ENCODE data around the gene TPRA1.

DNA sequence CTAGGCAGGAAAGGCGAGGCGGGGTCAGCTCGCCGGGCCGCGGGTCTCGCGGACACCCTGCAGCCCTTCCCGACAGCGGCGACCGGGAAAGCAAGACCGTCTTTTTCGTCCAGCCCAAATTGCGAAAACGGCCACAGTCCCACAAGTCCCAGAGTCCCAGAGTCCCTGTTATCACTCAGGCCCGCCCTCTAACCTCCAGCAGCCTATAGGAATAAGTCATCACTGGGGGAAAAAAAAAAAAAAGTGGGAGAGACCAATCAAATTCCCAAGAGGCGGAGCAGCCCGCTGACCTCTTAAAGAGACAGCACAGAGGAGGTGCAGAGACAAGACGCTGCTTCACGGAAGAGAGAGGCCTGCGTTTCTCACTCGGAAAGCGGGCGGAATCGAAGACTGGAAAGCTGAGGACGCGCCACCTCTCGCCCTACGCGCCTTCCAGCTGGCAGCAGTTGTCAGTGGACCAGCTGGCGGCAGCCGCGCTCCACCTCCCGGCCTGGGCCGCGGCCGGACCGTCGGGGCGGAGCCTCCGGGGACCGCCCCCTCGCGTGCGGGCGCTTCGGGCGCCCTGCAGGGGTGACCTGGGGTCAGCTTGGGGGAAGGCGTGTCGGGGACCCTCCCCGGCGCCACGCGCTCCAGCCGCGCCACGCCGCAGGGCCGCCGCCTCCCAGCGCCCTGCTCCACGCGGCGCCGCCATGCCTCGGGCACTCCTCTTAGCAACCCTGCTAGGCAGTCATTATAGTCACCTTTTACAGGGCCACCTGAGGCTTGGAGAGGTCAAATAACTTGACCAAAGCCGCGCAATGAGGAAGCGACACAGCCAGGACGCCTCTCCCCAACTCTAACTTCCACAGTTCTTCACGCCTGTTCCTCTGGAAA, at the start of gene TPRA1:
- TF ChIP-seq ZNF8 (CRISPR knock-in tag; IDR thresholded peaks at IDR 0.05): no peak
- no peak for TF ChIP-seq TCF4 (CRISPR knock-in tag; IDR thresholded peaks at IDR 0.05; ENCODE audit: borderline replicate concordance)
- TF ChIP-seq PPARA (CRISPR knock-in tag; IDR thresholded peaks at IDR 0.05; ENCODE audit: borderline replicate concordance): no peak
- no peak for TF ChIP-seq ZFP3 (CRISPR knock-in tag; IDR thresholded peaks at IDR 0.05)
- no peak for TF ChIP-seq RARB (CRISPR knock-in tag; IDR thresholded peaks at IDR 0.05)
- TF ChIP-seq ZC3H10 (CRISPR knock-in tag; IDR thresholded peaks at IDR 0.05): no peak
